Hepatocyte (in vitro differentiated cells): ENCODE data around the gene STX12. TPM values are rescaled to one million over a fixed set of nuclear protein-coding genes. Genes with fewer than 3 reads are reported as not detected.

Experiments used
- DNase-seq: peaks from one replicate; pipeline ENCODE4 v3.0.0-alpha.2; 2016; ENCODE audit warnings: low spot score
- H2AFZ ChIP-seq: fragments of 200-600 bp; sonication (generic); 2 replicates; pipeline ENCODE4 v1.6.0; 2016; ENCODE audit warnings: antibody characterized with exemption, mild to moderate bottlenecking
- H3K27ac ChIP-seq: fragments of 200-600 bp; sonication (generic); 2 replicates; pipeline ENCODE4 v1.5.1; 2016; ENCODE audit warnings: mild to moderate bottlenecking
- H3K27me3 ChIP-seq: fragments of 200-600 bp; sonication (generic); 2 replicates; pipeline ENCODE4 v1.6.1; 2016
- H3K36me3 ChIP-seq: fragments of 200-600 bp; sonication (generic); replicated peaks from 2 replicates; pipeline ENCODE4 v1.5.1; 2016; ENCODE audit warnings: low read depth; ENCODE audit not compliant: insufficient read depth
- H3K4me1 ChIP-seq: fragments of 200-600 bp; sonication (generic); 2 replicates; pipeline ENCODE4 v1.5.1; 2016; ENCODE audit warnings: mild to moderate bottlenecking, moderate library complexity; ENCODE audit not compliant: insufficient read depth
- H3K4me2 ChIP-seq: fragments of 200-600 bp; sonication (generic); 2 replicates; pipeline ENCODE4 v1.6.0; 2016
- H3K4me3 ChIP-seq: fragments of 200-600 bp; sonication (generic); 2 replicates; pipeline ENCODE4 v1.5.1; 2016; ENCODE audit warnings: mild to moderate bottlenecking
- H3K79me2 ChIP-seq: fragments of 200-600 bp; sonication (generic); 2 replicates; pipeline ENCODE4 v1.6.0; 2017; ENCODE audit warnings: mild to moderate bottlenecking
- H3K9me2 ChIP-seq: fragments of 200-600 bp; sonication (generic); replicated peaks from 2 replicates; pipeline ENCODE4 v1.6.0; 2017; ENCODE audit warnings: mild to moderate bottlenecking; ENCODE audit not compliant: insufficient read depth
- H3K9me3 ChIP-seq: fragments of 200-600 bp; sonication (generic); 2 replicates; pipeline ENCODE4 v1.5.1; 2016; ENCODE audit warnings: low read depth, mild to moderate bottlenecking
- H4K20me1 ChIP-seq: fragments of 200-600 bp; sonication (generic); 2 replicates; pipeline ENCODE4 v1.6.0; 2016; ENCODE audit warnings: mild to moderate bottlenecking; ENCODE audit not compliant: insufficient read depth, poor library complexity, severe bottlenecking
- CTCF ChIP-seq: fragments of 200-600 bp; sonication (generic); IDR thresholded peaks from 2 replicates; pipeline ENCODE4 v1.5.1; 2016; ENCODE audit warnings: antibody characterized with exemption, mild to moderate bottlenecking; ENCODE audit not compliant: poor library complexity
- EZH2 ChIP-seq: fragments of 200-600 bp; sonication (generic); IDR thresholded peaks from 2 replicates; pipeline ENCODE4 v1.6.1; 2016; ENCODE audit warnings: antibody characterized with exemption, mild to moderate bottlenecking, borderline replicate concordance
- EZH2phosphoT487 ChIP-seq: fragments of 200-600 bp; sonication (generic); IDR thresholded peaks from one replicate; pipeline ENCODE4 v1.6.1; 2018; ENCODE audit warnings: antibody characterized with exemption, mild to moderate bottlenecking, low read depth, moderate library complexity; ENCODE audit not compliant: unreplicated experiment, severe bottlenecking
- WGBS: methylation state at CpG from one replicate; pipeline ENCODE4 v1.1.6; 2016; ENCODE audit warnings: low lambda C conversion rate; ENCODE audit errors: missing lambda C conversion rate; 5-methylcytosine and 5-hydroxymethylcytosine counted together
- polyA plus RNA-seq: library from polyadenylated mRNA; unstranded; fragments of >200 nt; fragmentation: Nextera tagmentation; extraction: Ambion mirVana; gene quantifications from 2 replicates; pipeline ENCODE4 v1.2.1, GENCODE V29; 2016
- total RNA-seq: library from RNA; depleted of rRNA; stranded (reverse); fragments of >200 nt; gene quantifications from 2 replicates; pipeline ENCODE4 v1.2.3, GENCODE V29; 2014

Gene STX12
- total and polyA plus RNA-seq, 2 experiments from 2014 or later, result 55.0 to 84.0 TPM

GRCh38 chr1:27755286-27755685 lies 17.7 kb upstream of the STX12 start:
- no peaks in the 10 kb centered on the region for H3K79me2 ChIP-seq
- H3K27ac ChIP-seq, result no peak overlapping the region
- TF ChIP-seq EZH2phosphoT487 (no peak), CTCF (no peak), EZH2 (no peak)
- H4K20me1 ChIP-seq, result no peaks in the 10 kb centered on the region
- DNase-seq, result no peak
- H3K4me2 ChIP-seq, result no peak overlapping the region
- H3K4me3 ChIP-seq, result no peak overlapping the region
- no peaks in the 10 kb centered on the region for H3K9me3 ChIP-seq
- WGBS, result 91% methylated on average over 1 of the region's 1 CpG
- H2AFZ ChIP-seq, result no peak overlapping the region
- H3K27me3 ChIP-seq, result no peaks in the 10 kb centered on the region
- H3K4me1 ChIP-seq, result no peaks in the 10 kb centered on the region
- no peaks in the 10 kb centered on the region for H3K36me3 ChIP-seq
- H3K9me2 ChIP-seq, result no peaks in the 10 kb centered on the region

GRCh38 chr1:27755865-27756264 lies 17.2 kb upstream of the STX12 start:
- DNase-seq, result no peak
- Histone ChIP-seq H3K36me3 (no peaks in the 10 kb centered on the region), H3K9me3 (no peaks in the 10 kb centered on the region), H3K79me2 (no peaks in the 10 kb centered on the region), H3K4me3 (no peak overlapping the region), H2AFZ (no peak overlapping the region), H3K9me2 (no peaks in the 10 kb centered on the region), H3K4me2 (no peak overlapping the region), H3K27me3 (no peaks in the 10 kb centered on the region), H4K20me1 (no peaks in the 10 kb centered on the region), H3K4me1 (no peaks in the 10 kb centered on the region), H3K27ac (no peak overlapping the region)
- no peak for TF ChIP-seq EZH2
- no peak for TF ChIP-seq CTCF
- WGBS, result 94% methylated on average over 4 of the region's 4 CpGs

- H3K9me3 ChIP-seq, result no peaks in the 10 kb centered on the region
- no peak overlapping the region for H3K27ac ChIP-seq
- no peak for TF ChIP-seq EZH2
- no peak for TF ChIP-seq CTCF
- no peak for TF ChIP-seq EZH2phosphoT487
- no peaks in the 10 kb centered on the region for H3K36me3 ChIP-seq
- H3K27me3 ChIP-seq, result no peaks in the 10 kb centered on the region
- no peak for DNase-seq
- H4K20me1 ChIP-seq, result no peaks in the 10 kb centered on the region
- no peaks in the 10 kb centered on the region for H3K79me2 ChIP-seq
- WGBS, result 94% methylated on average over 2 of the region's 2 CpGs
- H2AFZ ChIP-seq, result no peak overlapping the region
- no peak overlapping the region for H3K4me2 ChIP-seq
- H3K4me3 ChIP-seq, result no peak overlapping the region
- H3K4me1 ChIP-seq, result no peaks in the 10 kb centered on the region
- no peaks in the 10 kb centered on the region for H3K9me2 ChIP-seq
Observed at GRCh38 chr1:27759236-27759635, 13.8 kb upstream of the STX12 start.

- no peaks in the 10 kb centered on the region for H3K27me3 ChIP-seq
- no peak overlapping the region for H3K27ac ChIP-seq
- WGBS, result 90% methylated on average over 3 of the region's 3 CpGs
- no peaks in the 10 kb centered on the region for H3K36me3 ChIP-seq
- no peak for TF ChIP-seq EZH2
- no peak for TF ChIP-seq EZH2phosphoT487
- TF ChIP-seq CTCF, result peak; percentile 24
- no peak overlapping the region for H3K4me3 ChIP-seq
- H4K20me1 ChIP-seq, result no peaks in the 10 kb centered on the region
- no peak overlapping the region for H3K4me2 ChIP-seq
- no peak overlapping the region for H2AFZ ChIP-seq
- no peaks in the 10 kb centered on the region for H3K79me2 ChIP-seq
- no peaks in the 10 kb centered on the region for H3K9me2 ChIP-seq
- no peaks in the 10 kb centered on the region for H3K9me3 ChIP-seq
- H3K4me1 ChIP-seq, result no peaks in the 10 kb centered on the region
- peak; percentile 17 for DNase-seq
Observed at GRCh38 chr1:27760426-27760825, 12.6 kb upstream of the STX12 start.
